Gastrocnemius medialis (tissue), 4 donors: ENCODE data around the gene EIF5. TPM values are rescaled to one million over a fixed set of nuclear protein-coding genes. Genes with fewer than 3 reads are reported as not detected.

Experiments
- ATAC-seq, 2 donors: fragments of 150-250 bp; one replicate each; pipeline ENCODE4 v1.9.1; 2016
- DNase-seq, 2 donors: peaks; one replicate each; pipeline ENCODE4 v3.0.0-alpha.2; 2019
- H3K27ac ChIP-seq, 4 donors: fragments of 200-600 bp; sonication (generic); 1 replicate in 1 of 4; 2 replicates in 3 of 4; pipeline ENCODE4 v1.5.1; 2016 to 2018; ENCODE audit warnings: mild to moderate bottlenecking in 2 of 4, moderate library complexity in 1 of 4
- H3K27me3 ChIP-seq, 3 donors: fragments of 200-600 bp; sonication (generic) in 2 of 3; 1 replicate in 1 of 3; 2 replicates in 2 of 3; pipeline versions ENCODE4 v1.5.1 to v1.6.0; 2016 to 2019; ENCODE audit warnings: mild to moderate bottlenecking in 1 of 3, moderate library complexity in 1 of 3
- H3K36me3 ChIP-seq, 2 donors: fragments of 200-600 bp; sonication (generic) in 1 of 2; one replicate each; pipeline ENCODE4 v1.5.1; 2017 to 2018
- H3K4me1 ChIP-seq, 2 donors: fragments of 200-600 bp; sonication (generic) in 1 of 2; one replicate each; pipeline ENCODE4 v1.5.1; 2016 to 2017; ENCODE audit warnings: mild to moderate bottlenecking in 2 of 2
- H3K4me3 ChIP-seq, 4 donors: fragments of 200-600 bp; sonication (generic) in 3 of 4; 1 replicate in 1 of 4; 2 replicates in 3 of 4; pipeline ENCODE4 v1.5.1; 2016 to 2019; ENCODE audit warnings: mild to moderate bottlenecking in 2 of 4
- H3K9me3 ChIP-seq, 3 donors: fragments of 200-600 bp; sonication (generic) in 2 of 3; 1 replicate in 1 of 3; 2 replicates in 2 of 3; pipeline ENCODE4 v1.5.1; 2016 to 2019
- POLR2A ChIP-seq, 2 donors: fragments of 450-650 bp; IDR thresholded peaks; one replicate each; pipeline ENCODE4 v1.6.1; 2017; ENCODE audit warnings: antibody characterized with exemption in 2 of 2, mild to moderate bottlenecking in 2 of 2, moderate library complexity in 2 of 2
- in situ Hi-C, 4 donors: fragments of 200-750 bp; cut with MboI; loops; one replicate each; pipeline versions ENCODE4 v1.15.0 to v1.8.0; 2017; ENCODE audit warnings: low sequenced_read_pairs in 4 of 4
- intact Hi-C: fragments of 100-400 bp; cut with DNase I; formaldehyde crosslinking; loops from one replicate; pipeline ENCODE4 v1.15.1; 2023; ENCODE audit warnings: low total_unique reads
- total RNA-seq, 4 donors: library from RNA; depleted of rRNA; stranded (reverse); fragments of >200 nt; gene quantifications; one replicate each; pipeline versions ENCODE4 v1.1.0 to v1.2.3, GENCODE V29; 2016
- TF ChIP-seq, protein P1 (sequence below), 5 experiments: fragments of 450-650 bp in 3 of 5; fragments of 200-600 bp in 2 of 5; sonication (generic) in 2 of 5; IDR thresholded peaks in 4 of 5; conservative IDR thresholded peaks in 1 of 5; 1 replicate in 4 of 5; 2 replicates in 1 of 5; pipeline ENCODE4 v1.5.1; 2016 to 2019; ENCODE audit warnings: antibody characterized with exemption in 5 of 5, mild to moderate bottlenecking in 3 of 5, moderate library complexity in 3 of 5

Gene EIF5
- total RNA-seq, 4 donors from 2014 or later: 313 to 538 (median 374) TPM

DNA sequence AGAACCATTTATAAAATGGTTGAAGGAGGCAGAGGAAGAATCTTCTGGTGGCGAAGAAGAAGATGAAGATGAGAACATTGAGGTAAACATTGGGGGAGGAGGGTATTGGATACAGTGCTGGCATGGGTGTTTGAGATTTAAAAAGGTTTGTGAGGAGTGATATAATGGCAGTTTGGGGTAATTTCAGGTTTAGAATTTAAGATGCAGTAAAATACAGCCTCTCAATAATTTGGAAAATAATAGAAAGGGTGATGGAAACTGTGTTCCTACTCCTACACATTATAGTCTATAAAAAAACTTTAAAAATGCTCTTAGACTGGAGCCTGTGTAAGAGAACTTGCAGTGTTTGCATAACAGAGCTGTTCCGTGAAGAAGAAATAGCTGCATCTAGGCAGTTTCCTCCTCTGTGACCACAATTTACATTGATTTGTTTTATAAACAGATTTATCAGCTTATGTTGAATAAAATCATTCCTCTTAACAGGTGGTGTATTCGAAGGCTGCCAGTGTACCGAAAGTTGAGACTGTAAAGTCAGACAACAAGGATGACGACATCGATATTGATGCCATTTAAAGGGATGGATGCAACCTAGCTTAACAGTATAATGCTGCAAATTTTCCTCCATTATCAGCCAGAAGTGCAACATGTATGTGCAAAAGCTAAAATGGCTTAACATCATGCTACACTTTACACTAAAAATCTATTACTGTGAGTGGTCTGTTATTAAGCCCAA is 6.6 kb downstream of the EIF5 start:
- Histone ChIP-seq H3K4me1 (peaks cover 18 to 28% of the 10 kb centered on the region in 2 donors), H3K27ac (peak overlapping the region in 2 of 4 donors; percentile 20 to 39), H3K9me3 (no peaks in the 10 kb centered on the region), H3K27me3 (no peaks in the 10 kb centered on the region), H3K4me3 (no peak overlapping the region), H3K36me3 (peaks cover 4 to 93% of the 10 kb centered on the region in 2 donors)
- intact Hi-C loops: no loop called here
- TF ChIP-seq, protein P1, sequence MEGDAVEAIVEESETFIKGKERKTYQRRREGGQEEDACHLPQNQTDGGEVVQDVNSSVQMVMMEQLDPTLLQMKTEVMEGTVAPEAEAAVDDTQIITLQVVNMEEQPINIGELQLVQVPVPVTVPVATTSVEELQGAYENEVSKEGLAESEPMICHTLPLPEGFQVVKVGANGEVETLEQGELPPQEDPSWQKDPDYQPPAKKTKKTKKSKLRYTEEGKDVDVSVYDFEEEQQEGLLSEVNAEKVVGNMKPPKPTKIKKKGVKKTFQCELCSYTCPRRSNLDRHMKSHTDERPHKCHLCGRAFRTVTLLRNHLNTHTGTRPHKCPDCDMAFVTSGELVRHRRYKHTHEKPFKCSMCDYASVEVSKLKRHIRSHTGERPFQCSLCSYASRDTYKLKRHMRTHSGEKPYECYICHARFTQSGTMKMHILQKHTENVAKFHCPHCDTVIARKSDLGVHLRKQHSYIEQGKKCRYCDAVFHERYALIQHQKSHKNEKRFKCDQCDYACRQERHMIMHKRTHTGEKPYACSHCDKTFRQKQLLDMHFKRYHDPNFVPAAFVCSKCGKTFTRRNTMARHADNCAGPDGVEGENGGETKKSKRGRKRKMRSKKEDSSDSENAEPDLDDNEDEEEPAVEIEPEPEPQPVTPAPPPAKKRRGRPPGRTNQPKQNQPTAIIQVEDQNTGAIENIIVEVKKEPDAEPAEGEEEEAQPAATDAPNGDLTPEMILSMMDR (IDR thresholded peaks at IDR 0.05 in 4 of 5, conservative IDR thresholded peaks at IDR 0.05 in 1 of 5): no peak
- no peak for TF ChIP-seq POLR2A (IDR thresholded peaks at IDR 0.05)
- DNase-seq (no peak), ATAC-seq (no peak)
- in situ Hi-C loops: no loop called here

DNA sequence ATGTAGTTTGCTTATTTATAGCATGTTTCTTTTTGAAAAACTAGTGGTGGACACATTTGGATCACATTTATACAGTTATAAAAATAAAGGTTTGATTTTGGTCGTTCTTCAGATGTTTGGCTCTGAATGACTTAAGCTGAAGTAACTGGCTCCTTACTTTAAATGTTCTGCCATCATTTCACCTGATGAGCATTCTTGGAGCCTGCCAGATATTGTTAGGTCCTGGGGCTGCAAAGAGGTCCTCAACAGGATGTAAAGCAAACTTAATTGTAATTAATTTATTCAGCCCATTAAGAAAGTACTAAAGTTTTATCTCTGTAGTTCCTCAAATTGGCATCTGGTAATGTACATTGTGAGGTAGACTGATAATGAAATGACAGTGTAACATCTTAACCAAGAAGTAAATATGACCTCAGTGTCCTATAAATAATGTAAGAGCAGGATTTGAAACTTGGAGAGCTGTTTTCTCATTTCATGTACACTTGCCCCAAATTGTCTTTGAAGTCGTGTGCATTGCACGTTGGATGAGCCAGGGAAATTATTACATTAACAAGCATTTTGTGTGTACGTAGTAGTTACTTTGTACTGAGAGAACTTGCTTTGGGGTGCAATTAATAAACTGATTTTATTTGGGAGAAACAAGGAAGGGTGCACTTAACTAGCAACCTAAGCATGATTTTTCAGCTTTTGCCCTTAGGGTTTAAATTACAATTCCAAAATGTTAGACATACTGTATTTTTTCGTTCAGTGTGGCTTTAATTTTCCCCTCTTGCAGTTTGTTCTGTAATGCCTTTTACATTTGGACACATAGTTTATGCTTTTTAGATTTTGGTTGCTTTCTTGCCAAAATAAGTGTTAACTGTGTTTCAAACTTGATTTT is 7.5 kb downstream of the EIF5 start:
- Histone ChIP-seq H3K4me3 (no peak overlapping the region), H3K4me1 (peaks cover 9 to 20% of the 10 kb centered on the region in 2 donors), H3K27me3 (no peaks in the 10 kb centered on the region), H3K9me3 (no peaks in the 10 kb centered on the region), H3K27ac (no peak overlapping the region), H3K36me3 (peaks cover 4 to 85% of the 10 kb centered on the region in 2 donors)
- no peak for DNase-seq
- ATAC-seq: no peak
- in situ Hi-C loops: no loop called here
- intact Hi-C loops: no loop called here
- TF ChIP-seq, protein P1 (IDR thresholded peaks at IDR 0.05 in 4 of 5, conservative IDR thresholded peaks at IDR 0.05 in 1 of 5): no peak
- no peak for TF ChIP-seq POLR2A (IDR thresholded peaks at IDR 0.05)

DNA sequence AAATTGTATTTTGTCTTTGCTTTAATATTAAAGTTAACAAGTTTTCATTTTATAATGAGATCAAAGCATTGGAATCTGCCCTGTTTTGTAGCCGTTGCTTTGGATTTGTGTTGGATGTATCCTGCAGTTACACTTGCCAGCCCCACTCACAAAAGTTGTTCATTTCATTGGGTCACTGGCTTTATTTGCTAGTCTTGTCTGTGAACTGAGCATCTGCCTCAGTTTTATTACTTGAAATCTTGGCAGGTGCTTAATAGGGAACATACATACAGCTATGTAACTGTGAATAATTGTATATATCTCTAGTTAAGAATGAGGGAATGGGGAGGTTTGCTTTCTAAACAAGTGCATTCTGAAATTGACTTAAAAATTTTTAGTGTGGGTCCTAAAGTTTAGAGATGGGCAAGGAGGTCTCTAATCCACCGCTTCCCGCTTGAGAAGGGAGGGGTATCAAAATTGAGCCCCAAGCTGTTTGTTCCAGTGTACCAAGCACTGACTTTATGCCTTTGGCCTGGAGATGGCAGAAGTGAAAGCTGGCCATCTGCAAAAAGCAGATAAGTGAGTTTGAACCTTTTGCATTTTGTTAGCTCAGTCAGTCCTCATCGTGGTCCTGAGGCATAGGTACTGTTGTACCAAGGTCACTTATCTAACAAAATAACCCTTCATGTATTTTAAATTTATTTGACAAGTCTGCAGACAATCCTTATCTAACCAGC is 9.3 kb downstream of the EIF5 start:
- intact Hi-C loops: no loop called here
- no peaks in the 10 kb centered on the region for H3K9me3 ChIP-seq
- peaks cover under 1 to 66% of the 10 kb centered on the region in 2 donors for H3K36me3 ChIP-seq
- H3K4me3 ChIP-seq: no peak overlapping the region
- TF ChIP-seq, protein P1 (IDR thresholded peaks at IDR 0.05 in 4 of 5, conservative IDR thresholded peaks at IDR 0.05 in 1 of 5): no peak
- TF ChIP-seq POLR2A (IDR thresholded peaks at IDR 0.05): no peak
- no peak for DNase-seq
- H3K4me1 ChIP-seq: peaks cover 8 to 9% of the 10 kb centered on the region in 2 donors
- no peak for ATAC-seq
- in situ Hi-C loops: no loop called here
- H3K27me3 ChIP-seq: no peaks in the 10 kb centered on the region
- no peak overlapping the region for H3K27ac ChIP-seq

DNA sequence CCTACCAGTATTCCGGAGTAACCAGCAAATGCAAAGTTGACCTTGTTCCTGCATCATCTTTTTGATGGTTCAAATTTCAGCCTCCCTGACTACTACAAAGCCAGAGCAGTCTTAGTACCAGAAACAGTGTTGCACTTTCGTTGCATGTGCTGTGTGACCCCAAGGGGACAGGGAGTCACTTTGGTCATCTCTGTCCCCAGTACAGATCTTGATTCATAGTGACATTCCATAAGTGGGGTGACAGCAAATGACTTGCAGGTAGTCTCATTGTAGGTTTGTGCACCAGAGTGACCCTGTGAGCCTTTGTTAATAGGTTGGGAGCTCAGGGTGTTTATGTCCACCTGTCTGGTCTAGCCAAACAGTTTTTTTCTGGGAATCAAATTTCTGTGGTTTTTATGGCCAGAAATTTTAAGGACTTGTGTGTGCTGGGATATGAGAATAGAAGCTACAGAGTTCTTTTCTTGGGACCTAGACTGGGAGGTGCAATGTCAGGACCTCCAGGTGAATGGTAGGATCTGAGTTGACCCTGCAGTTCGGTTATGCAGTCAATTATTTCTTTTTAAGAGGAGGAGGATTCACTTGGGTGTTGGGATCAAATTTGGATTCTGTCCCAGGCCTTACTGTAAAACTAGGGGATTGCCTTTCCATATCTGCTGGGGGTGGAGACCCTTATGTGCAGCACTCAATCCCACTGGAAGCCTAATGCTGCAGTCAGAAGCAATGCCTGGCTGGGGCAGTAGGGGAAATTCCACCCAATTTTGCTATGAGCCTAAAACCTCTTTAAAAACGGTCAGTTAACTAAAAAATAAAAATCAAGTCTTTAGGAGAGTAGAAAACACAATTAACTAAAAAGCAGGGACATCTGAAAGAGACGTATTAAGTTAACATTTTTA is 10.1 kb downstream of the EIF5 start:
- peaks cover 8 to 9% of the 10 kb centered on the region in 2 donors for H3K4me1 ChIP-seq
- no peak overlapping the region for H3K27ac ChIP-seq
- no peaks in the 10 kb centered on the region for H3K27me3 ChIP-seq
- ATAC-seq (no peak), DNase-seq (no peak)
- H3K9me3 ChIP-seq: no peaks in the 10 kb centered on the region
- peaks cover 0 to 58% of the 10 kb centered on the region in 2 donors for H3K36me3 ChIP-seq
- intact Hi-C loops (no loop called here), in situ Hi-C loops (no loop called here)
- no peak overlapping the region for H3K4me3 ChIP-seq
- TF ChIP-seq, protein P1 (IDR thresholded peaks at IDR 0.05 in 4 of 5, conservative IDR thresholded peaks at IDR 0.05 in 1 of 5): no peak
- TF ChIP-seq POLR2A (IDR thresholded peaks at IDR 0.05): no peak
